Ovary (tissue), 9 donors: ENCODE data around the gene DOCK4. TPM values are rescaled to one million over a fixed set of nuclear protein-coding genes. Genes with fewer than 3 reads are reported as not detected.

Experiments used
- DNase-seq, 5 donors: peaks; one replicate each; pipeline ENCODE4 v3.0.0-alpha.2; 2019 to 2020
- H3K27ac ChIP-seq, 2 donors: fragments of 200-600 bp; one replicate each; pipeline versions ENCODE4 v1.5.1 to v1.8.0; 2019 to 2022
- H3K27me3 ChIP-seq: fragments of 200-600 bp; one replicate; pipeline ENCODE4 v1.8.0; 2022
- H3K36me3 ChIP-seq: fragments of 200-600 bp; sonication (generic); one replicate; pipeline ENCODE4 v1.5.1; 2019
- H3K4me1 ChIP-seq: one replicate; pipeline ENCODE4 v1.8.1; 2013; ENCODE audit warnings: mild to moderate bottlenecking, moderate library complexity; ENCODE audit not compliant: insufficient read depth
- H3K4me3 ChIP-seq: fragments of 200-600 bp; sonication (generic); one replicate; pipeline ENCODE4 v1.5.1; 2017
- H3K9me3 ChIP-seq, 2 donors: fragments of 200-600 bp in 1 of 2; sonication (generic) in 1 of 2; one replicate each; pipeline versions ENCODE4 v1.5.1 to v1.8.1; 2013 to 2019; ENCODE audit warnings: mild to moderate bottlenecking in 1 of 2, moderate library complexity in 1 of 2
- EP300 ChIP-seq: sonication (generic); formaldehyde crosslinking; IDR thresholded peaks from one replicate; pipeline ENCODE4 v1.6.1; 2017; ENCODE audit warnings: antibody characterized with exemption
- POLR2A ChIP-seq: fragments of 450-650 bp; IDR thresholded peaks from one replicate; pipeline ENCODE4 v1.6.1; 2017; ENCODE audit warnings: antibody characterized with exemption, mild to moderate bottlenecking, moderate library complexity
- WGBS, 3 donors: extraction: QIAGEN DNeasy Blood & Tissue Kit in 1 of 3; methylation state at CpG; one replicate each; pipeline versions ENCODE4 v1.1.5 to v1.1.7; 2013 to 2017; 5-methylcytosine and 5-hydroxymethylcytosine counted together
- intact Hi-C, 4 donors: fragments of 100-400 bp; cut with DNase I; formaldehyde crosslinking; loops; one replicate each; pipeline versions ENCODE4 v1.11.0 to v1.15.1; 2022 to 2023
- polyA plus RNA-seq, 2 donors: library from polyadenylated mRNA; stranded (reverse); fragments of 200-250 nt in 1 of 2; fragments of 350-450 nt in 1 of 2; fragmentation: Illumina TruSeq in 1 of 2; extraction: RNeasy Lipid Tissue Mini Kit (QIAGEN cat#74804) in 1 of 2; gene quantifications; one replicate each; pipeline ENCODE4 v1.2.3, GENCODE V29; 2013 to 2014
- total RNA-seq, 7 donors: library from RNA; depleted of rRNA in 2 of 7; stranded (reverse); fragments of >200 nt in 2 of 7; fragmentation: NEBNext Ultra II Directional in 3 of 7; extraction: Animal tissue kit (Norgen Biotek cat#: 25700) in 3 of 7; gene quantifications; one replicate each; pipeline versions ENCODE4 v1.1.0 to v1.2.4, GENCODE V29; 2016 to 2023
- TF ChIP-seq, protein P1 (sequence below), 3 donors: fragments of 450-650 bp in 2 of 3; fragments of 200-600 bp in 1 of 3; IDR thresholded peaks; one replicate each; pipeline versions ENCODE4 v1.5.1 to v1.8.0; 2016 to 2022; ENCODE audit warnings: antibody characterized with exemption in 3 of 3, mild to moderate bottlenecking in 1 of 3
- donor health status: DM: no; HTN: no; CAD: no; lungs with moderate emphysema.
- donor health status: DM: no; HTN: no; CAD: no.
- donor health status: Bipolar disorder and iron deficiency.
- donor health status: DM: yes; HTN: yes; CAD: no.
- donor health status: DM: no; HTN: no; CAD: no.
- donor health status: DM: yes; HTN: yes; CAD: no.

Gene DOCK4
- total and polyA plus RNA-seq, 9 donors, result 9.5 to 39.7 (median 27.3) TPM

DNA sequence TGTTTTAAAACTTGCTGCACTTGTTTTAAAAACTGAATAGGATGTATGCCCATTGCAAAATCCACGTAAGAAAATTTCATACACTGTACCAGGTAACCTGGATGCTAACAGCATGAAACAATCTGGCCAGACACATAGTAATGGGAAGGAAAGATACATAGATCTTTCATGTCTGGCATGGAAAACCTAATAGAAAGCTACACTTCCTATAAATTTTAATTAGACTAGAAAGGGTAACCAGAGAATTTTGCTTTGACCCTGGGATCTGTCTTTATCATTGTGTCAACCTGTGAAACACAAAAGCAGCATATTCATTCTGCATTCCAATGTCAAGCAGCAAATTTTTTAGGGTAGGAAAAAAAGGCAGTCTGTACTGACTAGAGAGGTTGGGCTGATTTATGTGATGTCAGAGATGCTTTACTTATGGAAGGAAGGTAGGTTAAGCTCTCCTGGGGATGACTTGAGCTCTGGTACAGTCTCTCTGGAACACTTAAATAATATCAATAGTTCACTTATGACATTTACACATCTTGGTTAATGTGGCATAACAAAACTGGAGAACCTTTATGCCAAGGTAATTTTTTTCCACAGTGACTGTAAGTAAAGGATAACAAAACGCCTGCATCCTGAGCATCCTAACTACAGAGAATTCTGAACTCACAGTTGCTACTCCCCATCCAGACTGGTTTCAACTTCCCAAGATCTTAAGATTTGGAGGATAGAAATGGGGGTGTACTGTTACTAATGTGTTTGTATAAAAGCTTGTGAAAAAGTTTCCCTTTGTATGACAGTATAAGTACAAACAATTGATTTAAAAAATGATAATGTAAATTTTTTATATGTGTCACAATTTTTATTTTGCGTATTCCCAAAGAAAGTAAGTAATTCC lies 44.7 kb downstream of the DOCK4 start:
- 74 to 87% (median 80%) methylated on average over 3 of the region's 3 CpGs for WGBS, 3 donors
- Histone ChIP-seq H3K4me1 (peaks cover 9% of the 10 kb centered on the region), H3K27me3 (no peaks in the 10 kb centered on the region), H3K27ac (no peak overlapping the region), H3K4me3 (no peak overlapping the region), H3K9me3 (no peaks in the 10 kb centered on the region), H3K36me3 (no peaks in the 10 kb centered on the region)
- DNase-seq, result no peak
- intact Hi-C loops, result no loop called here
- TF ChIP-seq, protein P1, sequence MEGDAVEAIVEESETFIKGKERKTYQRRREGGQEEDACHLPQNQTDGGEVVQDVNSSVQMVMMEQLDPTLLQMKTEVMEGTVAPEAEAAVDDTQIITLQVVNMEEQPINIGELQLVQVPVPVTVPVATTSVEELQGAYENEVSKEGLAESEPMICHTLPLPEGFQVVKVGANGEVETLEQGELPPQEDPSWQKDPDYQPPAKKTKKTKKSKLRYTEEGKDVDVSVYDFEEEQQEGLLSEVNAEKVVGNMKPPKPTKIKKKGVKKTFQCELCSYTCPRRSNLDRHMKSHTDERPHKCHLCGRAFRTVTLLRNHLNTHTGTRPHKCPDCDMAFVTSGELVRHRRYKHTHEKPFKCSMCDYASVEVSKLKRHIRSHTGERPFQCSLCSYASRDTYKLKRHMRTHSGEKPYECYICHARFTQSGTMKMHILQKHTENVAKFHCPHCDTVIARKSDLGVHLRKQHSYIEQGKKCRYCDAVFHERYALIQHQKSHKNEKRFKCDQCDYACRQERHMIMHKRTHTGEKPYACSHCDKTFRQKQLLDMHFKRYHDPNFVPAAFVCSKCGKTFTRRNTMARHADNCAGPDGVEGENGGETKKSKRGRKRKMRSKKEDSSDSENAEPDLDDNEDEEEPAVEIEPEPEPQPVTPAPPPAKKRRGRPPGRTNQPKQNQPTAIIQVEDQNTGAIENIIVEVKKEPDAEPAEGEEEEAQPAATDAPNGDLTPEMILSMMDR (IDR thresholded peaks at IDR 0.05), result no peak
- TF ChIP-seq POLR2A (no peak), EP300 (no peak)

DNA sequence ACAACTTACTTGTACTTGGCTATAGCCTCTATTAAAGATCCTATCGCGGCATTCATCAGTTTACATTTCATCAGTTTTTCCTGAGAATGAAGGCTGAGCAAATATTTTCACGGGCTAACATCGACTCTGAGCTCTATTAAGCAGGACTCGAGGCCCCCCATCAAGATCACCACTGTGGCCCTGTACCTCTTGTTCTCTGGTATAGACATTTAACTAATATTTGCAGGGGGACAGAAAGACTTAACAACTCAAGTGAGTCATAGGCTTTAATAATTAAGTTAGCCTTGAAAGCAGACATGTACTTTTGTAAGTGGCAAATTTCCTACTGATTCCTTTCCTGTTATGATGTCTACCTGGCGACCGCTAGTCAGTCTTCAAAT lies 45.4 kb downstream of the DOCK4 start:
- H3K27ac ChIP-seq, result no peak overlapping the region
- no peak for DNase-seq
- TF ChIP-seq POLR2A (no peak), EP300 (no peak)
- TF ChIP-seq, protein P1 (IDR thresholded peaks at IDR 0.05), result no peak
- no peak overlapping the region for H3K4me3 ChIP-seq
- no peaks in the 10 kb centered on the region for H3K9me3 ChIP-seq
- H3K36me3 ChIP-seq, result no peaks in the 10 kb centered on the region
- intact Hi-C loops, result no loop called here
- H3K27me3 ChIP-seq, result no peaks in the 10 kb centered on the region
- WGBS, 3 donors, result 73 to 79% (median 78%) methylated on average over 7 of the region's 7 CpGs
- H3K4me1 ChIP-seq, result peaks cover 9% of the 10 kb centered on the region

DNA sequence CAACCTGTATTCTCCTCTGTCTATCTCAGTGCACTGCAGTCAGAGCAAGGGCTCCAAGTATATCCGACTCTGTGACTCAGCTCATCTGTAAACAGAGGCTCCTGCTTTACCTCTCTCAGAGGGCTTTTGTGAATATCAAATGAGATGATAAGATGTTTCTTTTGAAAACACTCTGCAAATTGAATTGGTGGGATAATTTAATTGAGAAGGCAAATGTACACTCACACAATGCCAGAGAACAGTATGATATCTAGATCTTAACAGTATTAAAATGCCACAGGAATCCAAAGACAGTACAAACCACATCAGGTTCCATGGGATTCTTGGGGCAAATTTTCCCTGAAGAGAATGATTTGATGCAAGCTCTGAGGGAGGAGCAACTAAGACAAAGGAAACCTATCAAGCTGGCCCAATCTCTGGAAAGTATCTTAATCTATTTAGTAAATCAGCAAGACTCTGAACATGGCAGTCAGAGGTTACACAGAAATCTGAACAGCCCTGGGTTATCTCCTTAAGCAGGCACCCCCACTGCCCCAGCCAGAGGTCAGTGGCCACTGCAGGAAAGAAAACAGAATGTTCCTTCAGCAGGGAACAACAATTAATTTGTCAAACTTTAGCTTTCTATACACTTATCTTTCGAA lies 45.9 kb downstream of the DOCK4 start:
- WGBS, 3 donors, result 63 to 76% (median 74%) methylated on average over 2 of the region's 2 CpGs
- DNase-seq, result no peak
- no peak overlapping the region for H3K4me3 ChIP-seq
- H3K27ac ChIP-seq, result no peak overlapping the region
- H3K27me3 ChIP-seq, result no peaks in the 10 kb centered on the region
- intact Hi-C loops, result no loop called here
- H3K4me1 ChIP-seq, result peaks cover 9% of the 10 kb centered on the region
- TF ChIP-seq POLR2A (no peak), EP300 (no peak)
- TF ChIP-seq, protein P1 (IDR thresholded peaks at IDR 0.05), result no peak
- H3K36me3 ChIP-seq, result no peaks in the 10 kb centered on the region
- no peaks in the 10 kb centered on the region for H3K9me3 ChIP-seq

DNA sequence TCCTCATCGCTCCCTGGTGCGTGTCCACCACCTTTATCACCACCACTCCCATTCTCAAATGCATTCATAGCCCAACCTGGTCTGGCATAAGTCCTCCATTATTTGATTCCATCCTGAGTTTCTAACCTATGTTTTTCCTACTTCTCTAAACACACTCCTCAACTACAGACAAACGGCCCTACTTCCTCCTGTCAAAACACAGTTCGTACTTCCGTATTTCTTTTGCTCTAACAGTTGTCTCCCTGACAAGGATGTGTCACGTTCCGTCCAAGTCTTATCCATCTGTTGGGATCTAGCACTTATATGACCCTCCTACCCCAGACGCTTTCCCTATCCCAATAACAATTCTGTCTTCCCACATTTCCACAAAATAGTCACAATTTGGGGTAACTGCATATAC lies 46.8 kb downstream of the DOCK4 start:
- no peak for DNase-seq
- peaks cover 9% of the 10 kb centered on the region for H3K4me1 ChIP-seq
- no peaks in the 10 kb centered on the region for H3K9me3 ChIP-seq
- intact Hi-C loops, result no loop called here
- no peaks in the 10 kb centered on the region for H3K27me3 ChIP-seq
- no peak overlapping the region for H3K4me3 ChIP-seq
- no peaks in the 10 kb centered on the region for H3K36me3 ChIP-seq
- 95 to 96% (median 96%) methylated on average over 8 of the region's 8 CpGs for WGBS, 3 donors
- no peak overlapping the region for H3K27ac ChIP-seq
- TF ChIP-seq, protein P1 (IDR thresholded peaks at IDR 0.05), result no peak
- TF ChIP-seq EP300, result no peak
- no peak for TF ChIP-seq POLR2A
